GM12878 (cell line): Measurements from ENCODE around the gene VASH2. TPM values are rescaled to one million over a fixed set of nuclear protein-coding genes. Genes with fewer than 3 reads are reported as not detected.
A peak's percentile ranks its signal among the peaks of the same experiment; 100 is the strongest.

ENCODE experiments used
- CBFB ChIP-seq: IDR thresholded peaks from 2 replicates; pipeline ENCODE4 v1.6.1; 2016; ENCODE audit warnings: antibody characterized with exemption, low read depth
- CTCF ChIP-seq, 3 experiments: IDR thresholded peaks in 2 of 3; conservative IDR thresholded peaks in 1 of 3; 2 replicates each; pipeline ENCODE4 v1.5.1; 2011; ENCODE audit warnings: low read depth in 3 of 3, low read length in 3 of 3, mild to moderate bottlenecking in 3 of 3, control low read depth in 2 of 3, moderate library complexity in 2 of 3, inconsistent platforms in 1 of 3, mixed read lengths in 1 of 3; ENCODE audit not compliant: control insufficient read depth in 2 of 3, insufficient read depth in 1 of 3; ENCODE audit errors: extremely low read depth in 1 of 3
- E2F4 ChIP-seq: IDR thresholded peaks from 2 replicates; pipeline ENCODE4 v1.6.1; 2012; ENCODE audit warnings: low read depth, low read length, improper control_type of control experiment
- FOXM1 ChIP-seq: IDR thresholded peaks from 2 replicates; pipeline ENCODE4 v1.6.1; 2012; ENCODE audit warnings: low read depth, mild to moderate bottlenecking, inconsistent platforms, low read length, moderate library complexity
- IKZF1 ChIP-seq: fragments of 450-650 bp; conservative IDR thresholded peaks from 2 replicates; pipeline ENCODE4 v1.6.1; 2017; ENCODE audit warnings: antibody characterized with exemption, mild to moderate bottlenecking
- MLLT1 ChIP-seq: fragments of 450-650 bp; IDR thresholded peaks from 2 replicates; pipeline ENCODE4 v1.6.1; 2016; ENCODE audit warnings: mild to moderate bottlenecking
- NFYA ChIP-seq: IDR thresholded peaks from 2 replicates; pipeline ENCODE4 v1.6.1; 2011; ENCODE audit warnings: low read depth, mild to moderate bottlenecking, low read length, improper control_type of control experiment, borderline replicate concordance
- NFYB ChIP-seq: IDR thresholded peaks from 2 replicates; pipeline ENCODE4 v1.6.1; 2011; ENCODE audit warnings: low read depth, mild to moderate bottlenecking, low read length, improper control_type of control experiment, moderate library complexity; ENCODE audit not compliant: insufficient read depth
- NR2C2 ChIP-seq: IDR thresholded peaks from 2 replicates; pipeline ENCODE4 v1.6.1; 2011; ENCODE audit warnings: borderline replicate concordance, low read depth; ENCODE audit not compliant: control insufficient read depth, insufficient read length
- RB1 ChIP-seq: fragments of 450-650 bp; formaldehyde crosslinking; IDR thresholded peaks from 2 replicates; pipeline ENCODE4 v1.6.1; 2017; ENCODE audit warnings: mild to moderate bottlenecking, borderline replicate concordance
- RCOR1 ChIP-seq: conservative IDR thresholded peaks from 2 replicates; pipeline ENCODE4 v1.6.1; 2012; ENCODE audit warnings: low read depth, low read length, improper control_type of control experiment
- RFX5 ChIP-seq: IDR thresholded peaks from 2 replicates; pipeline ENCODE4 v1.6.1; 2011; ENCODE audit warnings: low read depth, low read length, improper control_type of control experiment
- SP1 ChIP-seq: IDR thresholded peaks from one replicate; pipeline ENCODE4 v1.6.1; 2011; ENCODE audit warnings: low read depth, low read length
- YBX1 ChIP-seq: fragments of 450-650 bp; IDR thresholded peaks from 2 replicates; pipeline ENCODE4 v1.6.1; 2016; ENCODE audit warnings: antibody characterized with exemption
- ZNF207 ChIP-seq: fragments of 450-650 bp; IDR thresholded peaks from 2 replicates; pipeline ENCODE4 v1.6.1; 2014; ENCODE audit warnings: antibody characterized with exemption, mild to moderate bottlenecking, borderline replicate concordance
- polyA plus RNA-seq, 11 experiments: library from polyadenylated mRNA; depleted of rRNA in 4 of 11; unstranded in 6 of 11; stranded (reverse) in 5 of 11; fragments of >200 nt; fragmentation: Nextera tagmentation in 4 of 11; fragmentation: Illumina TruSeq in 1 of 11; extraction: Ambion mirVana in 4 of 11; extraction: Trizol in 1 of 11; gene quantifications; 1 replicate in 1 of 11; 2 replicates in 10 of 11; pipeline versions ENCODE4 v1.2.1 to v1.2.3, GENCODE V29; 2011 to 2016; ENCODE audit warnings: inconsistent platforms in 2 of 11, missing spikeins in 2 of 11, low read depth in 1 of 11
- total RNA-seq, 4 experiments: library from RNA; depleted of rRNA in 3 of 4; stranded (reverse); fragments of >200 nt in 3 of 4; fragmentation: Illumina TruSeq in 1 of 4; extraction: Trizol in 1 of 4; gene quantifications; 2 replicates each; pipeline versions ENCODE4 v1.2.1 to v1.2.3, GENCODE V29; 2013 to 2021
- TF ChIP-seq, protein P1 (sequence below): fragments of 450-650 bp; IDR thresholded peaks from 2 replicates; pipeline ENCODE4 v1.6.1; 2018; ENCODE audit warnings: mild to moderate bottlenecking, low read depth, moderate library complexity; ENCODE audit not compliant: partially characterized antibody
- TF ChIP-seq, protein P2 (sequence below): IDR thresholded peaks from 2 replicates; pipeline ENCODE4 v1.6.1; 2011; ENCODE audit warnings: mild to moderate bottlenecking, low read depth, low read length, moderate library complexity; ENCODE audit not compliant: insufficient replicate concordance
- TF ChIP-seq, protein P3 (sequence below): fragments of 450-650 bp; IDR thresholded peaks from 2 replicates; pipeline ENCODE4 v1.6.1; 2016; ENCODE audit warnings: mild to moderate bottlenecking

Gene VASH2
- total and polyA plus RNA-seq, 10 of the 15 experiments (the other 5 are each of a cell fraction or from before 2014, with no cell fraction given): 5.4 to 29.7 (median 21.7) TPM

GRCh38 chr1:213015099-213016050, 65.0 kb downstream of the VASH2 start, which contains the start of gene ANGEL2 (continued):
- TF ChIP-seq RCOR1 (no peak), CBFB (peak; percentile 34; the same call in 1 of the 2 replicates), ZNF207 (peak; percentile 24; the same call in 1 of the 2 replicates), E2F4 (no peak), SP1 (no peak), FOXM1 (no peak), YBX1 (no peak), NFYA (no peak), NFYB (no peak), NR2C2 (no peak), RB1 (peak; percentile 19; the same call in 1 of the 2 replicates), MLLT1 (0 out of 2 replicates have a peak, but pooled peaks have one; percentile 75), IKZF1 (peak; percentile 94), RFX5 (no peak), CTCF (IDR thresholded peaks at IDR 0.05 in 2 of 3, conservative IDR thresholded peaks at IDR 0.05 in 1 of 3; ENCODE audit: control insufficient read depth in 2 of 3, extremely low read depth in 1 of 3, insufficient read depth in 1 of 3, low read depth in 3 of 3, low read length in 3 of 3) (no peak)
- TF ChIP-seq, protein P1, sequence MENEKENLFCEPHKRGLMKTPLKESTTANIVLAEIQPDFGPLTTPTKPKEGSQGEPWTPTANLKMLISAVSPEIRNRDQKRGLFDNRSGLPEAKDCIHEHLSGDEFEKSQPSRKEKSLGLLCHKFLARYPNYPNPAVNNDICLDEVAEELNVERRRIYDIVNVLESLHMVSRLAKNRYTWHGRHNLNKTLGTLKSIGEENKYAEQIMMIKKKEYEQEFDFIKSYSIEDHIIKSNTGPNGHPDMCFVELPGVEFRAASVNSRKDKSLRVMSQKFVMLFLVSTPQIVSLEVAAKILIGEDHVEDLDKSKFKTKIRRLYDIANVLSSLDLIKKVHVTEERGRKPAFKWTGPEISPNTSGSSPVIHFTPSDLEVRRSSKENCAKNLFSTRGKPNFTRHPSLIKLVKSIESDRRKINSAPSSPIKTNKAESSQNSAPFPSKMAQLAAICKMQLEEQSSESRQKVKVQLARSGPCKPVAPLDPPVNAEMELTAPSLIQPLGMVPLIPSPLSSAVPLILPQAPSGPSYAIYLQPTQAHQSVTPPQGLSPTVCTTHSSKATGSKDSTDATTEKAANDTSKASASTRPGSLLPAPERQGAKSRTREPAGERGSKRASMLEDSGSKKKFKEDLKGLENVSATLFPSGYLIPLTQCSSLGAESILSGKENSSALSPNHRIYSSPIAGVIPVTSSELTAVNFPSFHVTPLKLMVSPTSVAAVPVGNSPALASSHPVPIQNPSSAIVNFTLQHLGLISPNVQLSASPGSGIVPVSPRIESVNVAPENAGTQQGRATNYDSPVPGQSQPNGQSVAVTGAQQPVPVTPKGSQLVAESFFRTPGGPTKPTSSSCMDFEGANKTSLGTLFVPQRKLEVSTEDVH: no peak
- TF ChIP-seq, protein P2, sequence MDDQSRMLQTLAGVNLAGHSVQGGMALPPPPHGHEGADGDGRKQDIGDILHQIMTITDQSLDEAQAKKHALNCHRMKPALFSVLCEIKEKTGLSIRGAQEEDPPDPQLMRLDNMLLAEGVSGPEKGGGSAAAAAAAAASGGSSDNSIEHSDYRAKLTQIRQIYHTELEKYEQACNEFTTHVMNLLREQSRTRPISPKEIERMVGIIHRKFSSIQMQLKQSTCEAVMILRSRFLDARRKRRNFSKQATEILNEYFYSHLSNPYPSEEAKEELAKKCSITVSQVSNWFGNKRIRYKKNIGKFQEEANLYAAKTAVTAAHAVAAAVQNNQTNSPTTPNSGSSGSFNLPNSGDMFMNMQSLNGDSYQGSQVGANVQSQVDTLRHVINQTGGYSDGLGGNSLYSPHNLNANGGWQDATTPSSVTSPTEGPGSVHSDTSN: peak; percentile 43
- TF ChIP-seq, protein P3, sequence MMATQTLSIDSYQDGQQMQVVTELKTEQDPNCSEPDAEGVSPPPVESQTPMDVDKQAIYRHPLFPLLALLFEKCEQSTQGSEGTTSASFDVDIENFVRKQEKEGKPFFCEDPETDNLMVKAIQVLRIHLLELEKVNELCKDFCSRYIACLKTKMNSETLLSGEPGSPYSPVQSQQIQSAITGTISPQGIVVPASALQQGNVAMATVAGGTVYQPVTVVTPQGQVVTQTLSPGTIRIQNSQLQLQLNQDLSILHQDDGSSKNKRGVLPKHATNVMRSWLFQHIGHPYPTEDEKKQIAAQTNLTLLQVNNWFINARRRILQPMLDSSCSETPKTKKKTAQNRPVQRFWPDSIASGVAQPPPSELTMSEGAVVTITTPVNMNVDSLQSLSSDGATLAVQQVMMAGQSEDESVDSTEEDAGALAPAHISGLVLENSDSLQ: peak; percentile 63; the same call in 1 of the 2 replicates
